K562 (cell line): Measurements from ENCODE around the gene IBA57. TPM values are rescaled to one million over a fixed set of nuclear protein-coding genes. Genes with fewer than 3 reads are reported as not detected.

Source experiments
- ATAC-seq: fragments of 200-7000 bp; cut with Tn5 transposase; 3 replicates; pipeline ENCODE4 v1.9.1; 2020; ENCODE audit warnings: moderate library complexity
- BruUV-seq: library from RNA; stranded (reverse); fragments of 400-500 nt; replicated peaks from 2 replicates; lab custom pipeline; 2021; lab: Mats Ljungman, UMichigan
- CTCF ChIA-PET: fragments of 300-600 bp; formaldehyde crosslinking; extraction: SDS; loops from one replicate; lab custom pipeline; 2021; ENCODE audit warnings: low intra/inter-chr PET ratio; lab: Yijun Ruan, JAX
- POLR2A ChIA-PET: fragments of 300-600, 350-650 bp; sonication (Branson Sonifier 250); formaldehyde crosslinking; extraction: SDS; loops from one replicate; lab custom pipeline; 2021; ENCODE audit warnings: antibody characterized with exemption, inconsistent platforms; lab: Yijun Ruan, JAX
- DNase-seq, 4 experiments: peaks; one replicate each; pipeline versions ENCODE4 v3.0.0 to v3.0.0-alpha.2; 2011 to 2018; ENCODE audit warnings: low spot score in 3 of 4, mixed read lengths in 3 of 4; ENCODE audit errors: extremely low read depth in 1 of 4
- FAIRE-seq: peaks from 2 replicates; lab custom pipeline; 2011; peaks lifted over from hg19 to GRCh38; lab: Jason Lieb, UNC
- H2AFZ ChIP-seq: 2 replicates; pipeline ENCODE4 v1.6.0; 2011; ENCODE audit warnings: low read depth, low read length, control low read depth, inconsistent platforms
- H3K27ac ChIP-seq: fragments of 200-600 bp; 3 replicates; pipeline ENCODE4 v1.8.0; 2011; ENCODE audit warnings: low read depth, mild to moderate bottlenecking, control low read depth, inconsistent platforms, low read length, moderate library complexity, mixed read lengths; ENCODE audit errors: extremely low read depth
- H3K27me3 ChIP-seq, 2 experiments: fragments of 300-600 bp in 1 of 2; 2 replicates in 1 of 2; 3 replicates in 1 of 2; pipeline versions ENCODE4 v1.6.0 to v1.8.0; 2011; ENCODE audit warnings: inconsistent platforms in 2 of 2, low read length in 2 of 2, mild to moderate bottlenecking in 1 of 2, mixed read lengths in 1 of 2, moderate library complexity in 1 of 2; ENCODE audit not compliant: control insufficient read depth in 2 of 2, insufficient read depth in 2 of 2
- H3K36me3 ChIP-seq: fragments of 300-600 bp; 3 replicates; pipeline ENCODE4 v1.8.0; 2011; ENCODE audit warnings: mild to moderate bottlenecking, low read length, inconsistent platforms; ENCODE audit not compliant: control insufficient read depth, insufficient read depth
- H3K4me1 ChIP-seq, 2 experiments: fragments of 200-600 bp in 1 of 2; replicated peaks in 1 of 2; 2 replicates in 1 of 2; 3 replicates in 1 of 2; pipeline versions ENCODE4 v1.5.1 to v1.8.0; 2011; ENCODE audit warnings: inconsistent platforms in 2 of 2, low read length in 2 of 2, mild to moderate bottlenecking in 1 of 2, mixed read lengths in 1 of 2, moderate library complexity in 1 of 2; ENCODE audit not compliant: control insufficient read depth in 2 of 2, insufficient read depth in 2 of 2
- H3K4me2 ChIP-seq: 2 replicates; pipeline ENCODE4 v1.6.1; 2011; ENCODE audit warnings: low read length, control low read depth, inconsistent platforms, mixed read lengths; ENCODE audit not compliant: insufficient read depth
- H3K4me3 ChIP-seq: fragments of 200-600 bp; sonication (generic), shearing (Covaris generic); 2 replicates; pipeline ENCODE4 v1.5.1; 2016; ENCODE audit warnings: control low read depth, inconsistent platforms
- H3K79me2 ChIP-seq: fragments of 200-600 bp; 3 replicates; pipeline ENCODE4 v1.8.0; 2011; ENCODE audit warnings: low read length, inconsistent platforms; ENCODE audit not compliant: control insufficient read depth, insufficient read depth
- H3K9ac ChIP-seq, 2 experiments: 2 replicates each; pipeline versions ENCODE4 v1.6.0 to v1.6.1; 2011; ENCODE audit warnings: low read depth in 2 of 2, low read length in 2 of 2, control low read depth in 1 of 2, inconsistent platforms in 1 of 2, mild to moderate bottlenecking in 1 of 2, mixed read lengths in 1 of 2; ENCODE audit not compliant: insufficient read depth in 1 of 2
- H3K9me1 ChIP-seq: one replicate; pipeline ENCODE4 v1.6.0; 2011; ENCODE audit warnings: inconsistent platforms, mild to moderate bottlenecking, low read length, moderate library complexity; ENCODE audit not compliant: control insufficient read depth, insufficient read depth
- H3K9me3 ChIP-seq: replicated peaks from 2 replicates; pipeline ENCODE4 v1.5.1; 2011; ENCODE audit warnings: low read depth, low read length, inconsistent platforms; ENCODE audit not compliant: control insufficient read depth, insufficient read depth
- H4K20me1 ChIP-seq: replicated peaks from 2 replicates; pipeline ENCODE4 v1.6.1; 2011; ENCODE audit warnings: low read length, inconsistent platforms, mixed read lengths; ENCODE audit not compliant: control insufficient read depth, insufficient read depth
- MAZ ChIP-seq, 2 experiments: fragments of 450-650 bp in 1 of 2; sonication (generic) in 1 of 2; formaldehyde crosslinking; IDR thresholded peaks in 1 of 2; conservative IDR thresholded peaks in 1 of 2; 2 replicates each; pipeline versions ENCODE4 v1.4.0 to v1.5.0; 2020; ENCODE audit warnings: mild to moderate bottlenecking in 1 of 2, missing genetic modification reagents in 1 of 2
- NFIC ChIP-seq: fragments of 450-650 bp; IDR thresholded peaks from 2 replicates; pipeline ENCODE4 v1.6.1; 2017; ENCODE audit warnings: mild to moderate bottlenecking, inconsistent platforms
- NRF1 ChIP-seq, 2 experiments: fragments of 450-650 bp; IDR thresholded peaks in 1 of 2; conservative IDR thresholded peaks in 1 of 2; 2 replicates each; pipeline ENCODE4 v1.6.1; 2014; ENCODE audit warnings: mild to moderate bottlenecking in 2 of 2
- POLR2G ChIP-seq: fragments of 200-400 bp; formaldehyde crosslinking; IDR thresholded peaks from 2 replicates; pipeline ENCODE4 v1.6.1; 2017; ENCODE audit warnings: low read depth, mild to moderate bottlenecking, antibody characterized with exemption, low read length, moderate library complexity
- TCFL5 ChIP-seq: fragments of 250-450 bp; sonication (Bioruptor Pico); conservative IDR thresholded peaks from 2 replicates; pipeline ENCODE4 v1.6.1; 2021; ENCODE audit warnings: mild to moderate bottlenecking, moderate library complexity, matching md5 sums
- ZBTB7A ChIP-seq: IDR thresholded peaks from 2 replicates; pipeline ENCODE4 v1.6.1; 2011; ENCODE audit warnings: low read depth, mild to moderate bottlenecking, low read length, moderate library complexity, borderline replicate concordance; ENCODE audit not compliant: control insufficient read depth
- WGBS: fragments of 100-300 bp; shearing (Covaris generic); methylation state at CpG from one replicate; pipeline ENCODE4 v1.1.6; 2016; ENCODE audit warnings: low coverage, mixed read lengths; ENCODE audit not compliant: insufficient coverage; ENCODE audit errors: missing lambda C conversion rate; 5-methylcytosine and 5-hydroxymethylcytosine counted together
- in situ Hi-C: fragments of 300-500 bp; cut with MboI; formaldehyde crosslinking; loops from 4 replicates; pipeline ENCODE4 v1.15.0; 2018; ENCODE audit warnings: inconsistent platforms, mixed read lengths
- intact Hi-C: fragments of 100-400 bp; cut with micrococcal nuclease; formaldehyde crosslinking; loops from 2 replicates; pipeline ENCODE4 v1.14.2; 2022
- polyA plus RNA-seq, 8 experiments: library from polyadenylated mRNA; depleted of rRNA in 4 of 8; stranded (reverse) in 5 of 8; unstranded in 3 of 8; fragments of >200 nt; fragmentation: Nextera tagmentation in 2 of 8; fragmentation: Illumina TruSeq in 1 of 8; extraction: Ambion mirVana in 2 of 8; extraction: Trizol in 1 of 8; gene quantifications; 2 replicates each; pipeline versions ENCODE4 v1.2.1 to v1.2.3, GENCODE V29; 2011 to 2014; ENCODE audit warnings: inconsistent platforms in 1 of 8, missing spikeins in 1 of 8
- total RNA-seq, 7 experiments: library from RNA; depleted of rRNA in 6 of 7; stranded (reverse); fragments of >200 nt in 6 of 7; fragmentation: Illumina TruSeq in 2 of 7; extraction: Trizol in 2 of 7; gene quantifications; 2 replicates each; pipeline versions ENCODE4 v1.2.1 to v1.2.3, GENCODE V29; 2011 to 2021; ENCODE audit warnings: low replicate concordance in 1 of 7
- TF ChIP-seq, protein P1 (sequence below): conservative IDR thresholded peaks from 2 replicates; pipeline ENCODE4 v1.6.1; 2011; ENCODE audit warnings: low read depth, mild to moderate bottlenecking, low read length; ENCODE audit not compliant: control insufficient read depth
- TF ChIP-seq, protein P2 (sequence below), 2 experiments: fragments of 450-650 bp in 1 of 2; sonication (generic) in 1 of 2; formaldehyde crosslinking in 1 of 2; IDR thresholded peaks in 1 of 2; conservative IDR thresholded peaks in 1 of 2; 2 replicates each; pipeline versions ENCODE4 v1.6.1 to v1.8.1; 2016 to 2023; ENCODE audit warnings: mild to moderate bottlenecking in 2 of 2, moderate library complexity in 2 of 2, inconsistent platforms in 1 of 2, missing genetic modification reagents in 1 of 2

IBA57 gene
- total and polyA plus RNA-seq, 9 of the 15 experiments (the other 6 are each of a cell fraction or from before 2014, with no cell fraction given), result 0.77 to 15.5 (median 2.7) TPM

DNA sequence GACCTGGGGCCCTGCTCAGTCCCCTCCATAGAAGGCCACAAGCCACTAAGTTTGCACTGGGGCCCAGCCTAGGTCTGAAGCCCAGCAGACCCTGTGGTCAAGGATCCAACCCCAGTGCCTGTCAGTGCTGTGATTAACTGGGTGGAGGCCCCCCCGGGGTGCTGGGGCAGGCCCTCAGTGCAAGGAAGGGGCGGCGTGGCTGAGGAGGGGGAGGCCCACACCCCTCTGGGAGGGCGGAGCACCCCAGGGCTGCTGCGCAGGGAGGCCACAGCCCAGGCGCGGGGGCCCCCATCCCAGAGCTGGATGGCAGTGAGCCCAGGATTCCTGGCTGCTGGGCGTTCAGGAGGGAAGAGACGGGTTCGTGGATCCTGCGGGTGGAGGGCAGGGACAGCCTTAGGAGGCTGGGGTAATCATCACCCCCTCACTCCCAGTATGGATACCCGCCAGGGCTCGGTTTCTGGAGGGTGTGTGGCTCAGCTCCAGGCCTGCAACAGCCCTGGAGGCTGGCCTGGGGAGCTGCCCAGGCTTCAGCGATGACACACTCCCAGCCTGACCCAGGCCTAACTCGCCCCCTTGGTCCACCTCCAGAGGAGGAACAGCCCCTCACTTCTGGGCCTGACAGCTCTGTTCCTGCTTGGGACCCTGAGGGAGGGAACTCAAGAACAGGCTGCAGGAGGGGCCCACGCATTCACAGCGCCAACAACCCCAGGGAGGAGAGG is 15.0 kb upstream of the IBA57 start:
- peak in 3 of 4 experiments; percentile 32 to 58 (median 50) for DNase-seq
- Histone ChIP-seq H3K4me2 (no peak overlapping the region), H4K20me1 (peaks cover 19% of the 10 kb centered on the region), H3K9ac (peak overlapping the region; percentile 31 to 91; a peak in 3 of 4 replicates), H3K36me3 (peaks cover 39% of the 10 kb centered on the region; the same call in 2 of the 3 replicates), H3K4me1 (peaks cover 27 to 82% of the 10 kb centered on the region in 2 experiments), H3K4me3 (no peak overlapping the region), H2AFZ (no peak overlapping the region), H3K9me3 (no peaks in the 10 kb centered on the region), H3K79me2 (peaks cover 41% of the 10 kb centered on the region), H3K27me3 (no peaks in the 10 kb centered on the region), H3K27ac (peak overlapping the region; percentile 62; the same call in 2 of the 3 replicates), H3K9me1 (peaks cover 9% of the 10 kb centered on the region)
- POLR2A ChIA-PET, result interaction anchor here (0.6 to 4.2 kb wide), 8 partner anchors 7 to 1376 kb away, joined by 3 to 46 read pairs (median 8); partner anchors contain the start of genes GUK1 and IBA57
- in situ Hi-C loops, result no loop called here
- no peak for FAIRE-seq
- BruUV-seq, result no TSS peak
- ATAC-seq, result peak; percentile 2
- TF ChIP-seq ZBTB7A (peak; percentile 64; the same call in 1 of the 2 replicates), TCFL5 (CRISPR knock-in tag) (no peak), NRF1 (conservative IDR thresholded peaks at IDR 0.05 in 1 of 2, IDR thresholded peaks at IDR 0.05 in 1 of 2) (0 out of 4 replicates have a peak, but pooled peaks of 1 of the 2 experiments have one; percentile 18), MAZ (CRISPR knock-in tag; conservative IDR thresholded peaks at IDR 0.05 in 1 of 2, IDR thresholded peaks at IDR 0.05 in 1 of 2) (0 out of 4 replicates have a peak, but pooled peaks of 1 of the 2 experiments have one; percentile 30), NFIC (0 out of 2 replicates have a peak, but pooled peaks have one; percentile 18), POLR2G (peak; percentile 74)
- TF ChIP-seq, protein P1, sequence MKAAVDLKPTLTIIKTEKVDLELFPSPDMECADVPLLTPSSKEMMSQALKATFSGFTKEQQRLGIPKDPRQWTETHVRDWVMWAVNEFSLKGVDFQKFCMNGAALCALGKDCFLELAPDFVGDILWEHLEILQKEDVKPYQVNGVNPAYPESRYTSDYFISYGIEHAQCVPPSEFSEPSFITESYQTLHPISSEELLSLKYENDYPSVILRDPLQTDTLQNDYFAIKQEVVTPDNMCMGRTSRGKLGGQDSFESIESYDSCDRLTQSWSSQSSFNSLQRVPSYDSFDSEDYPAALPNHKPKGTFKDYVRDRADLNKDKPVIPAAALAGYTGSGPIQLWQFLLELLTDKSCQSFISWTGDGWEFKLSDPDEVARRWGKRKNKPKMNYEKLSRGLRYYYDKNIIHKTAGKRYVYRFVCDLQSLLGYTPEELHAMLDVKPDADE, result 0 out of 2 replicates have a peak, but pooled peaks have one; percentile 33
- TF ChIP-seq, protein P2, sequence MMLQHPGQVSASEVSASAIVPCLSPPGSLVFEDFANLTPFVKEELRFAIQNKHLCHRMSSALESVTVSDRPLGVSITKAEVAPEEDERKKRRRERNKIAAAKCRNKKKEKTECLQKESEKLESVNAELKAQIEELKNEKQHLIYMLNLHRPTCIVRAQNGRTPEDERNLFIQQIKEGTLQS (IDR thresholded peaks at IDR 0.05), result no peak
- TF ChIP-seq, protein P2 (CRISPR knock-in tag; conservative IDR thresholded peaks at IDR 0.05), result no peak
- intact Hi-C loops, result no loop called here
- WGBS, result 65% methylated on average over 9 of the region's 17 CpGs
- CTCF ChIA-PET, result no interaction called here
